Mesodermal cell (in vitro differentiated cells): ENCODE results near the gene CREBBP.

Experiments used
- H3K27ac ChIP-seq: 2 replicates; pipeline ENCODE4 v1.7.0; 2013; ENCODE audit warnings: mild to moderate bottlenecking, low read depth, low read length, moderate library complexity; ENCODE audit not compliant: severe bottlenecking
- H3K36me3 ChIP-seq: 2 replicates; pipeline ENCODE4 v1.7.1; 2013; ENCODE audit warnings: mild to moderate bottlenecking, low read length, moderate library complexity; ENCODE audit not compliant: control insufficient read depth, insufficient read depth
- H3K4me1 ChIP-seq: one replicate; pipeline ENCODE4 v1.7.1; 2013; ENCODE audit warnings: mild to moderate bottlenecking, low read length; ENCODE audit not compliant: insufficient read depth, control insufficient read depth, poor library complexity, severe bottlenecking
- H3K4me3 ChIP-seq: 2 replicates; pipeline ENCODE4 v1.7.0; 2013; ENCODE audit warnings: low read length, control low read depth, mild to moderate bottlenecking; ENCODE audit not compliant: insufficient read depth, poor library complexity, severe bottlenecking; ENCODE audit errors: extremely low read depth
- H3K9me3 ChIP-seq: 2 replicates; pipeline ENCODE4 v1.7.1; 2013; ENCODE audit warnings: mild to moderate bottlenecking, low read length, moderate library complexity; ENCODE audit not compliant: control insufficient read depth
- WGBS, 2 experiments: methylation state at CpG; one replicate each; pipeline ENCODE4 v1.1.5; 2013; ENCODE audit warnings: missing lambda C conversion rate in 2 of 2; ENCODE audit not compliant: insufficient coverage in 2 of 2; 5-methylcytosine and 5-hydroxymethylcytosine counted together

The CREBBP gene

DNA sequence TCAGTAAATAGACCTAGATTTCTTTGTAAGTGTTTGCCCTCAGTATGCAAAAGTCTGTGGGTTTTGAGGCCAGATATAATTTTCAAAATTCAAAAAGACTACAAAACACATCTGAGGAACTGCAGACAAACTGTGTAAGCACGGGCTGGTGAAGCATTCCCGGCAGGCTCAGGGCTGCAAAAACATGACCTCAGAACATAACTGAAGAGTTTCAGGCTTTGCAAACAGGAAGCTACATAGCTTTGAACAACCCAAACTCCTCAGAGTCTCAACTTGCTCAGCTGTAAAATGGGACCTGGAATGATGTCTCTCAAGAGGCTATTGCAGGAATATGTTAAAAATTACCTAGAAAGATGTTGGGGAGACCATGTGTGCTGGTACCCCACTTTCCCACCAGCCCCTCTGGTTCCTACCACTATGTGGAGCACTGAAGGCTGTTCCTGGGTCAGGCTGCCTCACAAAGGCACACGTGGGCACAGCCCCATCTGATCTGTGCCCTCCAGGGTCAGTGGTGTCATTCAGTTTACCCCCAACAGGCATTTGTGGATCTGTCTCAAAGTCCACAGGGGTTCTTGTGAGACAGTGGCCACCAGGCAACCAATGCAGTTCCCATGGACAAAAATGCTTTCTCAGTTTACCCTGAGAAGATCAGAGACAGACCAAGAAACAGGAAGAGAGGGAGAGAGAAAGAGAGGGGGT lies 72.9 kb downstream of the CREBBP start:
- Histone ChIP-seq H3K4me1 (no peaks in the 10 kb centered on the region), H3K36me3 (peaks cover 54% of the 10 kb centered on the region)

DNA sequence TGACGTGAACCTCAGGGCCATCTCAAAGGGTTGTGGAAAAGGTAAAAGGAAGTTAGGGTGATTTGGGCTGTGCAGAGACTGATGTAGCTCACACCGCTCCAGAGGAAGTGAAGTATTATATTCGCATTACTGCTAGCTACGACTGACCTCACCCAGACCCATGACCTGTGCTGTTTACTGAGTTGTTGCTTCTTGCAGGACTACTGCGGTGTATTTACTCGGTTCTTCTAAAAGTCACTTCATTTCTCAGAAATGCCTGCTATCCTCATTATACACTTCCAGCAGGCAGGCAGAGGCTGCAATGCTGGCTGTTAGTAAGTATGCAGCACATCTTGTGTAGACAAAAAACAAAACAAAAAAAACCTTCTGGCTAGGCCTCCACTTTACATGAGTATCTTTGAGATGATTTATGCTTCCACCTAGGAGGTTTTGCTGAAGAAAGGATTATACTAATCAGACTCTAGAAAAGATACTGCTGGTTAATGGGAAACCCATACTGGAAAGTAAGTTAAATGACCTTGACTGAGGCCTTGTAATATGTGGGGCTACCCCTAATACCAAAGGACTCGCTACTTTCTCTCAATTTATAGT lies 76.0 kb downstream of the CREBBP start:
- Histone ChIP-seq H3K4me1 (no peaks in the 10 kb centered on the region), H3K36me3 (peaks cover 42% of the 10 kb centered on the region), H3K9me3 (no peaks in the 10 kb centered on the region), H3K4me3 (no peak overlapping the region), H3K27ac (no peak overlapping the region)
- 90 to 98% methylated on average over 6 of the region's 7 CpGs for WGBS, 2 experiments

More for the DNA sequence above, 72.9 kb downstream of the CREBBP start:
- Histone ChIP-seq H3K4me3 (no peak overlapping the region), H3K9me3 (no peaks in the 10 kb centered on the region), H3K27ac (no peak overlapping the region)
- 91 to 95% methylated on average over 3 of the region's 3 CpGs for WGBS, 2 experiments

DNA sequence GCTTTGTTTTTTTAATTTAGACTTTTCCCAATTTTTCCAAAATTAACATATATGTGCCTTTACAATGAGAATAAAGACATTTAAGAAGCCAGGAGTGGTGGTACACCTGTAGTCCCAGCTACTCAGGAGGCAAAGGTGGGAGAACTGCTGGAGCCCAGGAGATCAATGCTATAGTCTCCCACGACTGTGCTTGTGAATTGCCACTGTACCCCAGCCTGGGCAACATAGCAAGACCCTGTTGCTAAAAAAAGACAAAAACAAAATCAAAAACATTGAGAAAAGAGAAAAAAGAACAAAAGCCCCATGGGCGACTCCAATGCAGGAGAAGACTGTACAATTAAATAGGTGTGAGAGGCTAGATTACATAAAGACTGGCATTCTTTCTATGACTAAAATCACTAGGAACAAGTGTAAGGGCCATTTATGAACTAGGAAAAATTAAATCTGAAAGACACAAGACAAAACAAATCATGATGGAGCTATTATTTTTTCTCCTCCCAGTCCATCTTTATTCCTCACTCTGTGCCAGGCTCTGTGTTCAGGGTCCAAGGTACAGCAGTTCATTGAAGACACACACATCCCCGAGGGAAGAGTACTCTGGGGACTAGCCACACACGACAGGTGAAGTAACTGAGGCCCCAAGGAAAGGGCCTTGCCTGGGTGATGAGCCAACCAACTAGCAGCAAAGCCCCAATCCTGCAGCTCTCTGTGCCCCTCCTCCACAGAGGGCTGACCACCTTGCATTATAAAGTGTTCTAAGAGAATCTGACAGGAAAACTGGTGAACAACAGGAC lies 79.8 kb downstream of the CREBBP start:
- no peak overlapping the region for H3K4me3 ChIP-seq

DNA sequence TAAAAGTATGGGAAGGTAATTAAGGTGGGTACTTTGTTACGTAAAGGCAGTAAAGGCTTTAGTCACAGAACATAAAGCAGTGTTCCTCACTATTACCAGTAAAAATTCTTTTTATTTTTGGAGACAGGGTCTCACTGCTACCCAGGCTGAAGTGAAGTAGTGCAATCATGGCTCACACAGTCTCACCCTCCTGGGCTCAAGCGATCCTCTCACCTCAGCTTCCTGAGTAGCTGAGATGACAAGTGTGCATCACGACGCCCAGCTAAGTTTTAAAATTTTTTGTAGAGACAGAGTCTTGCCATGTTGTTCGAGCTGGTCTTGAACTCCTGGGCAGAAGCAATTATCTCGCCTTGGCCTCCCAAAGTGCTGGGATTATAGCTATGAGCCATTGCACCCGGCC lies 80.5 kb downstream of the CREBBP start:
- H3K4me3 ChIP-seq = no peak overlapping the region
- H3K36me3 ChIP-seq = peaks cover 14% of the 10 kb centered on the region
- H3K27ac ChIP-seq = no peak overlapping the region
- 84 to 90% methylated on average over 5 to 6 of the region's 7 CpGs for WGBS, 2 experiments
- H3K4me1 ChIP-seq = peaks cover 6% of the 10 kb centered on the region
- H3K9me3 ChIP-seq = no peaks in the 10 kb centered on the region

More for the DNA sequence above, 79.8 kb downstream of the CREBBP start:
- 84 to 95% methylated on average over 2 to 3 of the region's 4 CpGs for WGBS, 2 experiments
- Histone ChIP-seq H3K27ac (no peak overlapping the region), H3K36me3 (peaks cover 13% of the 10 kb centered on the region), H3K4me1 (peaks cover 6% of the 10 kb centered on the region), H3K9me3 (no peaks in the 10 kb centered on the region)

DNA sequence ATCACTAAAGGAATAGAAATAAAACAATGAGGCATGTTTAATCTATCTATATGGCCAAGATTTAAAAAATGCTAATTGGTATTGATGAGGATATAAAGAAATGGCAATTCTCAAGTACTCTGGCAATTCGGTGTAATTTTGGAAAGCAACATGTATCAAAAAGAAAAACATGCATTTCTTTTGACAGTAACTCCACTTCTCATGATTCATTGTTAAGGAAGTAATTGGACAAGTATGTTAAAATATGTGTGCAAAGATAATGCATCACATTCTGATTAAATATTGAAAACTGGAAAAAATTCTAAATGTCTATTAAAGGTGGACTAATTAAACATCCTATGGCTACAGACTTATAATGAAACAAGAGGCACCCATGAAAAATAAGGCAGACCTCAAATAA lies 81.2 kb downstream of the CREBBP start:
- H3K9me3 ChIP-seq = no peaks in the 10 kb centered on the region
- H3K27ac ChIP-seq = no peak overlapping the region
- H3K4me1 ChIP-seq = peaks cover 6% of the 10 kb centered on the region
- WGBS, 2 experiments = no CpG with 5 or more reads among the region's 1 CpG
- H3K36me3 ChIP-seq = peaks cover 16% of the 10 kb centered on the region
- no peak overlapping the region for H3K4me3 ChIP-seq

DNA sequence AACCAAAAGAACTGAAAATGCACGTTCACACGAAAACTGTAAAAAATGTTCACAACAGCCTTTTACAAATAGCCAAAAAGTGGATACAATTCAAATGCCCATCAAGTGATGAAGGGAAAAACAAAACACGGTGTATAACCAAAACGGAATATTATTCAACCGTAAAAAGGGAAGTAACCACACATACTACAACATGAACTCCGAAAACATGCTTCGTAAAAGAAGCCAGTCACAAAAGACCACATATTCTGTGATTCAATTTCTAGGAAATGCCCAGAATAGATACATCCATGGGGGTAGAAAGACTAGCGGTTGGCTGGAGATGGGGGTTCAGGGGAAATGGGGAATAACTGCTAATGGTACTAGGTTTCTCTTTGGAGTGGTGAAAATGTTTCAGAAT lies 81.7 kb downstream of the CREBBP start:
- 82 to 87% methylated on average over 3 of the region's 8 CpGs for WGBS, 2 experiments
- peaks cover 15% of the 10 kb centered on the region for H3K36me3 ChIP-seq
- H3K4me1 ChIP-seq = peaks cover 6% of the 10 kb centered on the region
- H3K4me3 ChIP-seq = no peak overlapping the region
- H3K9me3 ChIP-seq = no peaks in the 10 kb centered on the region
- no peak overlapping the region for H3K27ac ChIP-seq

DNA sequence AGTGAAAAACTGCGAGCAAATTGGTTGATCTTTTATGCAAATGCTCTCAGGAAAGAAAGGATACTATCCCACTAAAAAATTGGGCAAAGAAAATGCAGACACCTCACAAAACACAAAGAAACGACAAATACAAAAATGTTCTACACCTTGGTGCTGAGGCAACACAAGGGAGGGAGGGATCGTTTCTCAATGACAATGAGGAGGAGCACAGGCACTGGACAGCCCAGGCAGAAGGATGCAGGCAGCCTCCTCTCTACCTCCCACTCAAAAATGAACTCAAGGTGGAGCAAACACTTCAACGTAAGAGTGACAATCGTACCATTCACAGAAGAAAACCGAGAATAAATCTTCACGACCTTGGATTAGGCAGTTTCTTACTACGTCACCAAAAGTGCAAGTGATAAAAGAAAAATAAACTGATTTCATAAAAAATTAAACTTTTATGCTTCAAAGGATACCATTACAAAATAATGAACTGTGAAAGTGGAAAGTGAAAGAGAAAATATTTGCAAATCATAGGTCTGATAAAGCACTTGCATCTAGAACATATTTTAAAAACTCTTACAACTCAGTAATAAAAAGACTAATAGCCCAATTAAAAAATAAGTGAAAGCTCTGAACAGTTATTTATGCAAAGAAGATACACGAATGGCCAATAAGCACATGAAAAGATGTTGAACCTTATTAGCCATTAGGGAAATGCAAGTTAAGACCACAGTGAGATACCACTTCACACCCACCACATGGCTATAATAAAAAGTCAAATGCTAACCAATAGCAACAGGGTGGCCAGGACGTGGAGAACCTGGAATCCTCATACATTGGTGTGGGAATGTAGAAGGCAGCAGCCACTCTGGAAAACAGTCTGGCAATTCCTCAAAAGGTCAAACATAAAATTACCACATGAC lies 82.4 kb downstream of the CREBBP start:
- 63 to 93% methylated on average over 2 to 4 of the region's 10 CpGs for WGBS, 2 experiments
- H3K36me3 ChIP-seq = peaks cover 16% of the 10 kb centered on the region
- H3K4me1 ChIP-seq = peaks cover 6% of the 10 kb centered on the region
- H3K27ac ChIP-seq = no peak overlapping the region
- no peak overlapping the region for H3K4me3 ChIP-seq
- H3K9me3 ChIP-seq = no peaks in the 10 kb centered on the region

DNA sequence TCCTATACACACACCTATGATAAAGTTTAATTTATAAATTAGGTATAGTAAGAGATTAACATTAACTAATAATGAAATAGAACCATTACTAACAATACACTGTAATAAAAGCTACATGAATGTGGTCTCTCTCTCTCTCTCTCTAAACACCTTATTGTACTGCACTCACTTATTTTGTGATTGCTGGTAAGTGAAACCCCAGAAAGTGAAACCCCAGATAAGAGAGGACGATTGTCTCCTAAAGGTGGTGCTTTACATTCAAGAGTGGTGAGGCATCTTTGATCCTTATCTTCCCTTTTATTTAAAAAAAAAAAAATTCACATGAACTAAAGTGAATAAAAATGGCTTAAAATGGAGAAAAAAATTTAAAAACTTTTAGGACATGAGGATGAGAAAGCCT lies 83.0 kb downstream of the CREBBP start:
- Histone ChIP-seq H3K4me1 (peaks cover 6% of the 10 kb centered on the region), H3K4me3 (no peak overlapping the region), H3K27ac (no peak overlapping the region), H3K36me3 (peaks cover 22% of the 10 kb centered on the region), H3K9me3 (no peaks in the 10 kb centered on the region)
- no CpG with 5 or more reads among the region's 1 CpG for WGBS, 2 experiments

DNA sequence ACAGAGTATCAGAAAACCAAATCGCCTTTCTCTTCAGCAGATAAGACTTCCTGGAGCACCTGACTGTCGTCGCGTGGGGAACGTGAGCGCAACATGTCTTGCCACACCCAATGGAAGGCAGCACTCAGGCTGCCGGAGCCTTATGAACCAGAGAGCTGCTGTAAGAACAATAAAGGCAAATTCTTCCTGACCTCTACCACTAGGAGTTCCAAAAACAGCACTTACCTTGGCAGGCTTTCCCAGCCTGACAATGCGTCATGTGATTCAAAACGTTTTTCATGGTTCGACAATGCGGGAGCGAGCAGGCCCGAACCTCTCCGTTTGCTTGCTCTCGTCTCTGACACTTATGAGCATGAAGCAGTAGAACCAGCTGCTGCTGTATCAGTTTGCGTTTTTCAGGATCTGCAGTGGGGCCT lies 87.3 kb downstream of the CREBBP start:
- Histone ChIP-seq H3K27ac (no peak overlapping the region), H3K4me1 (peaks cover 6% of the 10 kb centered on the region), H3K9me3 (no peaks in the 10 kb centered on the region), H3K4me3 (no peak overlapping the region), H3K36me3 (peaks cover 57% of the 10 kb centered on the region)
- WGBS, 2 experiments = 95 to 97% methylated on average over 15 of the region's 16 CpGs

DNA sequence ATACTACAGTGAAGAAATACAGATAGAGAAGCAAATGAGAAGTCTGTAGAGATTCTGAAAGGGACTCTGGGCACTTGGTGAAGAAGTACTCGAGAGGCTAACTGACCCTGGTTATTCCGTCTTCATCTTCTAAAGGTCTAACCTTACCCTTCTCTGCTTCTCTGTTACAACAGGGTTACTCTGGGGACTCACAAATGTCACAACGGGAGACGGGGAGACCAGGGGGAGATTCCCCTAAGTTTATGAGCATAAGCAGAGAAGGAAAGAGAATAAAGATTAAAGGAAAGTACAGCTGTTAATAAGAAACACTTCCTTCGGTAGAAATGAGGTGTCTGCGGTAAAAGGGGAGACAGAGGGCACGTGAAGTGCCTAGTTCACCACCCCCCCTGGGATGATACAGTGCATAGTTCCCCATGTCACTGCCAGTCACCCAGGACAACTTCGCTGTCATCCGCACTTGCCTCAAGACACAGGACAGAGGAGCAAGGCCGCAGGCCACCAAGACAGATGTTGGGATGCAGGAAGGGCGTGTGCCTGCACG lies 88.0 kb downstream of the CREBBP start:
- 93 to 97% methylated on average over 10 to 11 of the region's 12 CpGs for WGBS, 2 experiments
- Histone ChIP-seq H3K4me3 (no peak overlapping the region), H3K4me1 (peaks cover 2% of the 10 kb centered on the region), H3K9me3 (no peaks in the 10 kb centered on the region), H3K36me3 (peaks cover 62% of the 10 kb centered on the region), H3K27ac (no peak overlapping the region)
